22Rv1 (cell line): Measurements from ENCODE around the gene ANKRD9.
A peak's percentile ranks its signal among the peaks of the same experiment; 100 is the strongest.

Experiments
- H3K27ac ChIP-seq: fragments of 450-650 bp; 2 replicates; pipeline ENCODE4 v1.5.1; 2017
- ZFX ChIP-seq: fragments of 450-650 bp; IDR thresholded peaks from 2 replicates; pipeline ENCODE4 v1.6.1; 2017; ENCODE audit warnings: antibody characterized with exemption, borderline replicate concordance
- TF ChIP-seq, protein P1 (sequence below): fragments of 450-650 bp; IDR thresholded peaks from 2 replicates; pipeline ENCODE4 v1.5.1; 2017; ENCODE audit warnings: mild to moderate bottlenecking

Gene ANKRD9

DNA sequence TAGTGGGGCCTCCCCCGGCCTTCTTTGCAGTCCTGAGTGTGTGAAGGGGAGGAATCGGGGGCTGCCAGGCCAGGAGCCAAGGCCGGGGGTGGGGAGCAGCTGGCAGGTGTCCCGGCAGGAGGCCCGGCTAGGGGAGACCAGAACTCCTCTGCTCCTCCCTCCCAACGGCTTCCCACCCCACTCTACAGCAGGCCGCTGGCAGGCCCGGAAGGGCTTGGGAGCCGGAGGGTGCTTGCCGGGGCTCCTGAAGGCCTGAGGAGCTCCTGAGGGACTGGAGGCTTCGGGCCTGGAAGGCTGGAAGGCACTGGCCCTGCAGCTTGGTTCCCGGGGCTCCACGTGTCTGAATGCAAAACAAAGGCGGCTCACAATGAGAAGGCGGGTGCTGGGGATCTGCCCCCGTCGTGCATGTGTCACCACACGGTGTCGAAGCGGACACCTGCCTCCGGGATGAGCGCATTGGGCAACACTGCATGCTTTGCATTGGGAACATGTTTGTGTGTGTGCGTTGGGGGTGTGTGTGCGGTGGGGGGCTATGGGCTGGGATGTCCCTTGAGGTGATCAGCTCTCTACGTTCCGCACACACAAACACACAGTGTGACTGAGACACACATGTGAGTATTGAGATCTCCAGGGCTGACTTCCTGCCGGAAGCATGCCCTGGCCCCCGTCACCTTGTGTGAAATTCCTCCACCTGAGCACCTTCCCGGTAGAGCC is 30.9 kb upstream of the ANKRD9 start:
- H3K27ac ChIP-seq = no peak overlapping the region
- TF ChIP-seq ZFX = no peak
- TF ChIP-seq, protein P1, sequence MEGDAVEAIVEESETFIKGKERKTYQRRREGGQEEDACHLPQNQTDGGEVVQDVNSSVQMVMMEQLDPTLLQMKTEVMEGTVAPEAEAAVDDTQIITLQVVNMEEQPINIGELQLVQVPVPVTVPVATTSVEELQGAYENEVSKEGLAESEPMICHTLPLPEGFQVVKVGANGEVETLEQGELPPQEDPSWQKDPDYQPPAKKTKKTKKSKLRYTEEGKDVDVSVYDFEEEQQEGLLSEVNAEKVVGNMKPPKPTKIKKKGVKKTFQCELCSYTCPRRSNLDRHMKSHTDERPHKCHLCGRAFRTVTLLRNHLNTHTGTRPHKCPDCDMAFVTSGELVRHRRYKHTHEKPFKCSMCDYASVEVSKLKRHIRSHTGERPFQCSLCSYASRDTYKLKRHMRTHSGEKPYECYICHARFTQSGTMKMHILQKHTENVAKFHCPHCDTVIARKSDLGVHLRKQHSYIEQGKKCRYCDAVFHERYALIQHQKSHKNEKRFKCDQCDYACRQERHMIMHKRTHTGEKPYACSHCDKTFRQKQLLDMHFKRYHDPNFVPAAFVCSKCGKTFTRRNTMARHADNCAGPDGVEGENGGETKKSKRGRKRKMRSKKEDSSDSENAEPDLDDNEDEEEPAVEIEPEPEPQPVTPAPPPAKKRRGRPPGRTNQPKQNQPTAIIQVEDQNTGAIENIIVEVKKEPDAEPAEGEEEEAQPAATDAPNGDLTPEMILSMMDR = no peak

DNA sequence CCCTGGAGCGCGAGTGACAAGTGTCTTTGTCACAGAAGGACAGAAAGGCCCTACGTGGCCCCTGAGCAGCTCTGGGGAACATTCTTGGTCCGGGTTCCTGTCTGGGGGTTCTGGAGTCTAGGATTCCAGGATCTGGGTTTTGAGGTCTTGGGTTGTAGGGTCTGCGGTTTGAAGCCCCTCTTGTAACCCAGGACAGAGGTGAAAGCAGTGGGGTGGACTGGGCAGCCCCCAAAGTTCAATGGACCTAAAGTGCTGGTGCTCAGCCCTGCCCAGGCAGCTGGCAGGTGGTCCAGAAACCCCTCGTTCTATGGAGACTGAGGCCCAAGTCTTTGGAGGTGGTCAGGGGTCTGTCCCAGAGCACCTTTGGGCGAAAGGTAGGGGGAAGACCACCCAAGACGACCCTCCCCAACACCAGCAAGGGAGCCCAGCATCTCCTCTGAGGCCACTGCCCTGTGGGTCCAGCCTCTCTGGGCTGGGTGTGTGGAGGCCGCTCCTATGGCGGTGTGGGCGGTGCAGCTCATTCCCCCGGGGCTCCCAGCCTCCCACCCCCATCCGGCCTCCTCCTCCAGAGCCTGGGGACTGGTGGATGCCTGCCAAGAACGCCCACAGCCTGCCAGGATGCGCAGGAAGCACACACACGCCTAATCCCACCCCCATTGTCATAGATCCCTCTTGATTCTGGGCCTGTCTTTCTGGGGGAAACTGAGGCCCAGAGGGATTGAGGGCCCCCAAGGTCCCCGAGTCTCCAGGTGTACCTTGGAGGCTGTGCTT is 30.2 kb upstream of the ANKRD9 start:
- no peak overlapping the region for H3K27ac ChIP-seq
- no peak for TF ChIP-seq ZFX
- TF ChIP-seq, protein P1 = no peak

DNA sequence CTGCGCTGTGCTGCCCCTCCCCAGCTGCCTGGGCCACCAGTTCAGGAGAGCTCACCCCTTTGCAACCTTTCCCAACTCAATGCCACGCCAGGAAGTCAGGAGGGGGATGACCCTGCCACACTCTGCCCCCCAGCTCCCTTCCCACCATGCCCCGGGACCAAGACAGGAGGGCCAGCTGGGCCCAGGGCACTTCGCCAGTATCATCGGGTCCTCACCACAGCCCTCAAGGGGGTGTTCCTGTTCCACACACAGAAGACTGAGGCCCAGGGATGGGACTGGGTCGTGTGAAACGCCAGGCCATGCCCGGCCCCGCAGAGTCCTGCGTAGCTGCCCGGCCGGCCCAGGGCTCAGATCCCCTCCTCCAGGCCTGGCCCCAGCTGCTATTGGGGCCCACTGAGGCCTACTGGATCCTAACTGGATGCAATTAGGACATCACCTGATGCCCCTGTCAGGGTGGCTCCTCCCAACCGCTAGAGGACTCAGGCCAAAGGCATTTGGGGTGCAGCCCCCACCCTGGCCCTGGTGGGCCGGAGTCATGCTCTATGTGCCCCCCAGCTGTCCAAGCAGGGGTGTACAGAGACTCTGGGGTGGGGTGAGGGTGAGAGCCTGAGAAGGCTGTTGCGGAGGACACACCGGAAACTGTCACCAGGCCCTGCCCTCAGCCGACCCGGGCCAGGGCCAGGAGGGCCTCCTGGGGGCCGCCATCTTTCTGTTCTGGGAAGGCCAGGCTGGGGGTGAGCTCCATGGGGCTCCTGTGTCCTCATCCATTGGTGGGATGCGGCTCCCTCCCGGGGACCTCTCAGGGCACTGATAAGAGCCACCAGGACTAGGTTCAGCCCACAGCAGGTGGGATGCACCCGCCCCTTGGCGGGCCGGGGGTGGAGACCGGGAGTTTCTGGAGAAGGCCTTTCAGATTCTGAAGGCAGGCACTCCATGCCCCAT is 29.3 kb upstream of the ANKRD9 start:
- TF ChIP-seq ZFX = no peak
- TF ChIP-seq, protein P1 = no peak
- no peak overlapping the region for H3K27ac ChIP-seq

DNA sequence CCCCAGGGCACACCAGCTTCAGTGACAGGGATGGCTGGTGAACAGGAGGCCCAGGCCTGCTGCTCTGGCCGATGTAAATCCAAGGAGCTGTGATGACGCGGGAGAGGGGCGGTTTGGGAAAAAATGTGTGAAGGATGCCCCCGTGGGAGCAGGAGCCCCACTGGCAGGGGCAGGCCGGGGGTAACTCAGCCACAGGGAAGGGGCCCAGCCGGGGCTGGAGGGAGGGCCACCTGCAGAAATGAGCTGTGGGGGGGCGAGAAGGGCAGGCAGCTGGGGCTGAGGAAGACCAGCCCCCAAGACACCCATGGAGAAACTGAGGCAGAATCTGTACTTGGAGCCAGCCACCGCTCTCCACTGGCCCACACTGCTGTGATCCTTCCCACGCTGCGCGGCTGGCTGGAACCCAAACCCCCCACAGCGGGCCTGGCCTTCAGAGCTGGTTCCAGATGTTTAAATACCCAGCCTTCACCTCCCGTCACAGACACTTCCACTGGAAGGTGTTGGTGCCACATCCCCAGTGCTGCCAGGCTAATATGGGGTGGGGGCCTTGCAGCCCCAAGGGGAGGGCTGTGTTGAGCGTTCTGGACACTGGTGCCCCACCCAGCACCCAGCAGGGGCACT is 28.5 kb upstream of the ANKRD9 start:
- no peak for TF ChIP-seq ZFX
- TF ChIP-seq, protein P1 = no peak

DNA sequence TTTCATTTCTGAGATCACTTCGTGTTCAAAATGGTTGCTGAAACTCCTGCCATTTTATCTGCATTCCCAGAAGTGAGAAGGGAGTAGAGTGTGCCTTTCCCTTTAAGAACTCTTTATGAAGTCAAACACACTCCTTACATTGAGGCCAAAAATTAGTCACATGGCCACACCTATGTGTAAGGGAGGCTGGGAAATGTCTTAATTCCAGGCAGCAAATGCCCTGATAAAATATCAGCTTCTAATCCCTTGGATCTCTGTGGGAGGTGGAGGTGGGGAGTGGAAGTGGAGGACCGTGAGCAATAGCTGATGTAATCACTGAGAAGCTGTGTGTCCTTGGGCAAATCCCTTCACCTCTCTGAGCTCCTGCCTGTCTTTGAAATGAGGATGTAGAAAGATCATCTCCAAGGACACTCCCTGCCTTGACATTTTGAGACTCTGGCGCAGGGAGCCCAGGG is 22.7 kb upstream of the ANKRD9 start:
- H3K27ac ChIP-seq = no peak overlapping the region
- TF ChIP-seq, protein P1 = no peak
- no peak for TF ChIP-seq ZFX

More for the DNA sequence above, 28.5 kb upstream of the ANKRD9 start:
- no peak overlapping the region for H3K27ac ChIP-seq

DNA sequence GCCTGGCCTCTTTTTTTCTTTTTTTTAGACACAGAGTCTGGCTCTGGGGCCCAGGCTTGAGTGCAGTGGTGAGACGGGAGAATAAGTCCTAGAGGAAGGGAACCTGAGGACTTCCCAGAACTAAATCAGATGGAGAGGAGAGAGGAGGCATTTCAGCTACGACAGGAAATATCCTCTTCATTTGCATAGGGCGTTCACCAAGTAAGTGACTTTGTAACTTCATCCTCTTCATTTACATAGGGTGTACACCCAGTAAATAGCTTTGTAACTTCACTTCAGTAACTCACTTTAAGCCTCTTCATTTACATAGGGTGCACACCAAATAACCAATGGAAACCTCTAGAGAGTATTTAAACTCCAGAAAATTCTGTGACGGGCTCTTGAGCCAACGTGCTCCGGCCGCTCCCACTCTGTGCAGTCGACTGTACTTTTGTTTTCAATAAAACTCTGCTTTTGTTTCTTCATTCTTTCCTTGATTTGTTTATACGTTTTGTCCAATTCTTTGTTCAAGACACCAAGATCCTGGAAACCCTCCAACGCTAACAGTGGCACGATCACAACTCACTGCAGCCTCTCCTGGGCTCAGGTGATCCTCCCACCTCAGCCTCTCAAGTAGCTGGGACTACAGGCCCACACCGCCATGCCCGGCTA is 21.4 kb upstream of the ANKRD9 start:
- no peak for TF ChIP-seq ZFX
- TF ChIP-seq, protein P1 = no peak

More for the DNA sequence above, 21.4 kb upstream of the ANKRD9 start:
- H3K27ac ChIP-seq = peak overlapping the region; percentile 80
